Gastrocnemius medialis (tissue), 4 donors: ENCODE data around the gene MMP14.

Source experiments
- CTCF ChIP-seq, 5 experiments: fragments of 450-650 bp in 3 of 5; fragments of 200-600 bp in 2 of 5; sonication (generic) in 2 of 5; IDR thresholded peaks in 4 of 5; conservative IDR thresholded peaks in 1 of 5; 1 replicate in 4 of 5; 2 replicates in 1 of 5; pipeline ENCODE4 v1.5.1; 2016 to 2019; ENCODE audit warnings: antibody characterized with exemption in 5 of 5, mild to moderate bottlenecking in 3 of 5, moderate library complexity in 3 of 5
- POLR2A ChIP-seq, 2 donors: fragments of 450-650 bp; IDR thresholded peaks; one replicate each; pipeline ENCODE4 v1.6.1; 2017; ENCODE audit warnings: antibody characterized with exemption in 2 of 2, mild to moderate bottlenecking in 2 of 2, moderate library complexity in 2 of 2

GRCh38 chr14:22875748-22876319 is 39.4 kb downstream of the MMP14 start:
- TF ChIP-seq POLR2A (IDR thresholded peaks at IDR 0.05): no peak
- TF ChIP-seq CTCF (IDR thresholded peaks at IDR 0.05 in 4 of 5, conservative IDR thresholded peaks at IDR 0.05 in 1 of 5): no peak
